ENCODE measurements around the gene TFPI2.

GRCh38 chr7:93854480-93854879 is 36.1 kb downstream of the TFPI2 start:
- TF ChIP-seq L3MBTL2 (conservative IDR thresholded peaks at IDR 0.05) (no peak), FOXK2 (IDR thresholded peaks at IDR 0.05) (no peak), SUZ12 (IDR thresholded peaks at IDR 0.05) (no peak), LEF1 (IDR thresholded peaks at IDR 0.05; ENCODE audit: borderline replicate concordance) (no peak), ARNT (IDR thresholded peaks at IDR 0.05) (no peak), FOXA1 (IDR thresholded peaks at IDR 0.05) (no peak), SP1 (IDR thresholded peaks at IDR 0.05) (no peak), FOXM1 (IDR thresholded peaks at IDR 0.05; ENCODE audit: borderline replicate concordance) (no peak), ELF4 (IDR thresholded peaks at IDR 0.05) (no peak), TARDBP (IDR thresholded peaks at IDR 0.05) (no peak), BHLHE40 (IDR thresholded peaks at IDR 0.05; ENCODE audit: borderline replicate concordance) (no peak), NFRKB (IDR thresholded peaks at IDR 0.05) (no peak), ZNF384 (IDR thresholded peaks at IDR 0.05) (no peak)
- TF ChIP-seq, protein P1, sequence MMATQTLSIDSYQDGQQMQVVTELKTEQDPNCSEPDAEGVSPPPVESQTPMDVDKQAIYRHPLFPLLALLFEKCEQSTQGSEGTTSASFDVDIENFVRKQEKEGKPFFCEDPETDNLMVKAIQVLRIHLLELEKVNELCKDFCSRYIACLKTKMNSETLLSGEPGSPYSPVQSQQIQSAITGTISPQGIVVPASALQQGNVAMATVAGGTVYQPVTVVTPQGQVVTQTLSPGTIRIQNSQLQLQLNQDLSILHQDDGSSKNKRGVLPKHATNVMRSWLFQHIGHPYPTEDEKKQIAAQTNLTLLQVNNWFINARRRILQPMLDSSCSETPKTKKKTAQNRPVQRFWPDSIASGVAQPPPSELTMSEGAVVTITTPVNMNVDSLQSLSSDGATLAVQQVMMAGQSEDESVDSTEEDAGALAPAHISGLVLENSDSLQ (IDR thresholded peaks at IDR 0.05) = no peak

Measured in HEK293T (cell line).